Mucosa of descending colon (tissue), 3 donors: ENCODE data around the gene EGFL8. TPM values are rescaled to one million over a fixed set of nuclear protein-coding genes. Genes with fewer than 3 reads are reported as not detected.

ENCODE experiments used
- ATAC-seq: fragments of 200-7000 bp; cut with Tn5 transposase; one replicate; pipeline ENCODE4 v1.9.1; 2020; ENCODE audit warnings: mild to moderate bottlenecking, moderate library complexity
- DNase-seq, 3 donors: peaks; one replicate each; pipeline ENCODE4 v3.0.0-alpha.2; 2020
- H3K36me3 ChIP-seq: fragments of 200-600 bp; one replicate; pipeline ENCODE4 v1.8.0; 2021; ENCODE audit warnings: low read depth, mild to moderate bottlenecking
- H3K4me1 ChIP-seq: fragments of 200-600 bp; one replicate; pipeline ENCODE4 v1.8.0; 2021; ENCODE audit warnings: low read depth, mild to moderate bottlenecking
- H3K4me3 ChIP-seq: fragments of 200-600 bp; one replicate; pipeline ENCODE4 v1.8.0; 2021; ENCODE audit warnings: mild to moderate bottlenecking
- H3K9me3 ChIP-seq: fragments of 200-600 bp; one replicate; pipeline ENCODE4 v1.8.0; 2021; ENCODE audit warnings: mild to moderate bottlenecking
- CTCF ChIP-seq: fragments of 200-600 bp; IDR thresholded peaks from one replicate; pipeline ENCODE4 v1.8.0; 2022; ENCODE audit warnings: antibody characterized with exemption, mild to moderate bottlenecking
- intact Hi-C, 2 donors: fragments of 100-400 bp; cut with DNase I in 1 of 2; cut with micrococcal nuclease in 1 of 2; formaldehyde crosslinking; loops; one replicate each; pipeline versions ENCODE4 v1.11.0 to v1.11.1; 2022; cut with DNase I, micrococcal nuclease
- total RNA-seq, 3 donors: library from RNA; stranded (reverse); fragmentation: NEBNext Ultra II Directional in 2 of 3; extraction: Animal tissue kit (Norgen Biotek cat#: 25700) in 2 of 3; gene quantifications; one replicate each; pipeline versions ENCODE4 v1.2.1 to v1.2.4, GENCODE V29; 2021 to 2023
- donor health status: DM: no; HTN: no; CAD: no; lungs with moderate emphysema.
- donor health status: DM: no; HTN: no; CAD: no.
- donor health status: DM: no; HTN: yes; CAD: no.

Gene EGFL8
- total RNA-seq, 3 donors from 2014 or later, result 16.9 to 32.1 (median 21.5) TPM

GRCh38 chr6:32175711-32176475, 11.5 kb downstream of the EGFL8 start, which contains the start of gene AGPAT1:
Gene AGPAT1 (minus strand): TSS chr6:32176084. CDS start chr6:32171496, 4,588 bp downstream.
- H3K4me1 ChIP-seq, result peaks cover 34% of the 10 kb centered on the region
- peak; percentile 73 for ATAC-seq

GRCh38 chr6:32176476-32177182, 12.2 kb downstream of the EGFL8 start:
- intact Hi-C loops, result no loop called here
- TF ChIP-seq CTCF, result no peak
- H3K9me3 ChIP-seq, result no peaks in the 10 kb centered on the region
- peaks cover 4% of the 10 kb centered on the region for H3K36me3 ChIP-seq
- ATAC-seq, result no peak
- DNase-seq, result no peak
- H3K4me3 ChIP-seq, result no peak overlapping the region
- peaks cover 37% of the 10 kb centered on the region for H3K4me1 ChIP-seq

More at GRCh38 chr6:32175711-32176475, 11.5 kb downstream of the EGFL8 start, which contains the start of gene AGPAT1:
- Histone ChIP-seq H3K36me3 (peaks cover 4% of the 10 kb centered on the region), H3K4me3 (peak within 1 kb of the TSS; percentile 58), H3K9me3 (no peaks in the 10 kb centered on the region)
- intact Hi-C loops, result no loop called here
- no peak for TF ChIP-seq CTCF
- DNase-seq, result peak; percentile 98 to 100 (median 99)

GRCh38 chr6:32177183-32177787, 12.9 kb downstream of the EGFL8 start:
- Histone ChIP-seq H3K4me1 (peaks cover 40% of the 10 kb centered on the region), H3K36me3 (peaks cover 4% of the 10 kb centered on the region), H3K9me3 (no peaks in the 10 kb centered on the region), H3K4me3 (peak overlapping the region; percentile 25)
- DNase-seq, result no peak
- peak; percentile 5 for ATAC-seq
- TF ChIP-seq CTCF, result no peak
- intact Hi-C loops, result no loop called here

DNA sequence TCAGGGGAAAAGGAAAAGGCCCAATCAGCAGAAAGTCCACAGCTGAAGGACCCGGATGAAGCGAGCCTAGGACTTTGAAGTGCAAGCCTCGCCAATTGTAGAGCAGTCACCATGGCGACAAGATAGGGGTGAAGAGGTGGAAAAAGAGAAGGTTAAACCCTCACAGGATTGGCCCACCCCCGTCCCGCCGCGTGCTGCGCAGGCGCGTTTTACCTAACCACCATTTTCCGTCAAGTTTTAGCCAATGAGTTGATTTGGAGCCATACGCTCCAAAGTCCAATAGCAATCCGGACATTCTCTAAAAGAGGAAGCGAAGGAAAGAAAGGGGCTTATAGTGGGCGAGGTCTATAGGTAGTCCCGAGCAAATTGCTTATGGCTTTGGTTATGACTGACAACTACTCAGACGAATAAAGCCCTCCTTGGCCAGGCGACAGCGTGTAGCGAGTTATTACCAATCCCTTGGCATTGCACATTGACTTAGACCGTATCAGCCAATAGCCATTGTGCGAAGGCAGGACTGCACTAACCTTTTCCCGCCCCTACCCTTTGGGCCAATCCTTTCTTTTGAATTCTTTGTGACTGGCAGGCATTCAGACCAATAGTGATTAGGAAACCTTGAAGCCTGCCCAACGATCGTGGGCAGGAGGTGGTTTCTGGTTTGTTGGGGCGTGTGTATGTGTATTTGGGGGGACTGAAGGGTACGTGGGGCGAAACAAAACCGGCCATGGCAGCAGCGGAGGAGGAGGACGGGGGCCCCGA, 13.6 kb downstream of the EGFL8 start, which contains the start of gene RNF5:
RNF5 (plus strand) TSS at position 618 of the 759 bp plus-strand sequence; CDS start at position 725, 107 bp downstream.
- Histone ChIP-seq H3K36me3 (peaks cover 4% of the 10 kb centered on the region), H3K4me1 (peaks cover 40% of the 10 kb centered on the region), H3K4me3 (peak within 1 kb of the TSS; percentile 25), H3K9me3 (no peaks in the 10 kb centered on the region)
- TF ChIP-seq CTCF, result no peak
- ATAC-seq (peak; percentile 83), DNase-seq (peak; percentile 91 to 98 (median 94))
- intact Hi-C loops, result no loop called here
